Peyer's patch (tissue), 4 donors: ENCODE measurements around the gene ASCC1. TPM values are rescaled to one million over a fixed set of nuclear protein-coding genes. Genes with fewer than 3 reads are reported as not detected.
A peak's percentile ranks its signal among the peaks of the same experiment; 100 is the strongest.

ENCODE experiments used
- DNase-seq, 3 donors: peaks; one replicate each; pipeline ENCODE4 v3.0.0-alpha.2; 2017 to 2019
- H3K27ac ChIP-seq, 4 donors: fragments of 200-600 bp; sonication (generic); one replicate each; pipeline ENCODE4 v1.5.1; 2016 to 2019
- H3K27me3 ChIP-seq, 2 donors: fragments of 200-600 bp; sonication (generic); one replicate each; pipeline ENCODE4 v1.5.1; 2019
- H3K36me3 ChIP-seq, 3 donors: fragments of 200-600 bp; sonication (generic); one replicate each; pipeline ENCODE4 v1.5.1; 2016 to 2019
- H3K4me1 ChIP-seq, 4 donors: fragments of 200-600 bp; sonication (generic); one replicate each; pipeline ENCODE4 v1.5.1; 2016 to 2019
- H3K4me3 ChIP-seq, 4 donors: fragments of 200-600 bp; sonication (generic); 1 replicate in 3 of 4; 2 replicates in 1 of 4; pipeline ENCODE4 v1.5.1; 2016 to 2019; ENCODE audit warnings: mild to moderate bottlenecking in 1 of 4
- H3K9me3 ChIP-seq, 4 donors: fragments of 200-600 bp; sonication (generic); one replicate each; pipeline ENCODE4 v1.5.1; 2016 to 2019; ENCODE audit warnings: mild to moderate bottlenecking in 1 of 4
- POLR2A ChIP-seq, 2 donors: fragments of 450-650 bp; IDR thresholded peaks; one replicate each; pipeline ENCODE4 v1.5.1; 2017; ENCODE audit warnings: antibody characterized with exemption in 2 of 2, mild to moderate bottlenecking in 2 of 2, moderate library complexity in 2 of 2
- total RNA-seq, 4 donors: library from RNA; depleted of rRNA; stranded (reverse); fragments of >200 nt; gene quantifications; one replicate each; pipeline ENCODE4 v1.1.0, GENCODE V29; 2016
- TF ChIP-seq, protein P1 (sequence below), 6 experiments: fragments of 450-650 bp in 4 of 6; fragments of 200-600 bp in 2 of 6; sonication (generic) in 1 of 6; IDR thresholded peaks; one replicate each; pipeline ENCODE4 v1.5.1; 2017 to 2019; ENCODE audit warnings: antibody characterized with exemption in 6 of 6, mild to moderate bottlenecking in 3 of 6, moderate library complexity in 1 of 6

The ASCC1 gene
- total RNA-seq, 4 donors from 2014 or later = 9.7 to 48.7 (median 21.5) TPM

DNA sequence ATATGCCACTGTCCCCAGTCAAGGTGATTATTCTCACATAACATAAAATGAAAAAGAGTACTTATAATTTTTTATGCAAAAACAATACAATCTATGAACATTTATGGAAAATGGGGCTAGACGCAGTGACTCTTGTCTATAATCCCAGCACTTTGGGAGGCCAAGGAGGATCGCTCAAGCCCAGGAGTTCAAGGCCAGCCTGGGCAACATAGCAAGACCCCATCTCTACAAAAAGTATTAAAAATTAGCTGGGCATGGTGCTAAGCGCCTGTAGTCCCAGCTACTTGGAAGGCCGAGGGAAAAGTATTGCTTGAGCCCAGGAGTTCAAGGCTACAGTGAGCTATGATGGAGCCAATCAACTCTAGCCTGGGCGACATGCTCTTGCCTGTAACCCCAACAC is 14.8 kb downstream of the ASCC1 start:
- TF ChIP-seq, protein P1, sequence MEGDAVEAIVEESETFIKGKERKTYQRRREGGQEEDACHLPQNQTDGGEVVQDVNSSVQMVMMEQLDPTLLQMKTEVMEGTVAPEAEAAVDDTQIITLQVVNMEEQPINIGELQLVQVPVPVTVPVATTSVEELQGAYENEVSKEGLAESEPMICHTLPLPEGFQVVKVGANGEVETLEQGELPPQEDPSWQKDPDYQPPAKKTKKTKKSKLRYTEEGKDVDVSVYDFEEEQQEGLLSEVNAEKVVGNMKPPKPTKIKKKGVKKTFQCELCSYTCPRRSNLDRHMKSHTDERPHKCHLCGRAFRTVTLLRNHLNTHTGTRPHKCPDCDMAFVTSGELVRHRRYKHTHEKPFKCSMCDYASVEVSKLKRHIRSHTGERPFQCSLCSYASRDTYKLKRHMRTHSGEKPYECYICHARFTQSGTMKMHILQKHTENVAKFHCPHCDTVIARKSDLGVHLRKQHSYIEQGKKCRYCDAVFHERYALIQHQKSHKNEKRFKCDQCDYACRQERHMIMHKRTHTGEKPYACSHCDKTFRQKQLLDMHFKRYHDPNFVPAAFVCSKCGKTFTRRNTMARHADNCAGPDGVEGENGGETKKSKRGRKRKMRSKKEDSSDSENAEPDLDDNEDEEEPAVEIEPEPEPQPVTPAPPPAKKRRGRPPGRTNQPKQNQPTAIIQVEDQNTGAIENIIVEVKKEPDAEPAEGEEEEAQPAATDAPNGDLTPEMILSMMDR (IDR thresholded peaks at IDR 0.05) = no peak
- no peak for TF ChIP-seq POLR2A (IDR thresholded peaks at IDR 0.05)
- DNase-seq = no peak
- H3K9me3 ChIP-seq = no peaks in the 10 kb centered on the region
- no peaks in the 10 kb centered on the region for H3K4me1 ChIP-seq
- H3K36me3 ChIP-seq = peaks cover 0 to 49% (median 0%) of the 10 kb centered on the region in 3 donors
- H3K27me3 ChIP-seq = no peaks in the 10 kb centered on the region
- no peak overlapping the region for H3K4me3 ChIP-seq
- no peak overlapping the region for H3K27ac ChIP-seq

DNA sequence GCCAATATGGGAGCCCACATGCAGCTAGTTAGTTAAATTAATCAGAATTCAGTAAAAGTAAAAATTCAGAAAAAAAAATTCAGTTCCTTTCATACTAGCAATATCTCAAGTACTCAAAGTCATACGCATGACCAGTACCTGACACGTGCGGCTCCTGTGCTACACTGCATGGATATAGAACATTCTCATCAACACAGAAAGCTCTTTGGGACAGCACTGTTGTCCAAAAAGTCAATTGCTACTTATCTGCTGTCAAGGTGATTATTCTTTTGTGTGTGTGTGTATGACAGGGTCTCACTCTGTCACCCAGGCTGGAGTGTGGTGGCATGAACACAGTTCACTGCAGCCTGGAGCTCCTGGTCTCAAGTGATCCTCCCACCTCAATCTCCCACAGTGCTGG is 15.2 kb downstream of the ASCC1 start:
- Histone ChIP-seq H3K4me3 (no peak overlapping the region), H3K4me1 (no peaks in the 10 kb centered on the region), H3K9me3 (no peaks in the 10 kb centered on the region), H3K36me3 (peaks cover 0 to 49% (median 0%) of the 10 kb centered on the region in 3 donors), H3K27me3 (no peaks in the 10 kb centered on the region), H3K27ac (no peak overlapping the region)
- TF ChIP-seq POLR2A (IDR thresholded peaks at IDR 0.05) = no peak
- TF ChIP-seq, protein P1 (IDR thresholded peaks at IDR 0.05) = no peak
- no peak for DNase-seq

DNA sequence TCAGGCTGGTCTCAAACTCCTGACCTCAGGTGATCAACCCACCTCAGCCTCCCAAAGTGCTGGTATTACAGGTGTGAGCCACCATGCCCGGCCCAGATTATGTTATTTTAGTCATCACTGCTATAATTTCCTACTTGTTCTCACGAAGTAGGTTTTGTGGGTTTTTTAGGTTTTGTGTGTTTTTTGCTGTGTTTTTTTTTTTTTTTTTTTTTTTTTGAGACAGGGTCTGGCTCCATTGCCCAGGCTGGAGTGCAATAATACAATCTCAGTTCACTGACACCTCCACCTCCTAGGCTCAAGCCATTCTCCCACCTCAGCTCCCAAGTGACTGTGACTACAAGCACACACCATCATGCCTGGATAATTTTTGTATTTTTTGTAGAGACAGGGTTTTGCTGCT is 21.1 kb downstream of the ASCC1 start:
- Histone ChIP-seq H3K4me1 (no peaks in the 10 kb centered on the region), H3K27me3 (no peaks in the 10 kb centered on the region), H3K36me3 (peaks cover 0 to 30% (median 0%) of the 10 kb centered on the region in 3 donors), H3K4me3 (no peak overlapping the region), H3K9me3 (no peaks in the 10 kb centered on the region), H3K27ac (no peak overlapping the region)
- TF ChIP-seq POLR2A (IDR thresholded peaks at IDR 0.05) = no peak
- TF ChIP-seq, protein P1 (IDR thresholded peaks at IDR 0.05) = no peak
- no peak for DNase-seq

DNA sequence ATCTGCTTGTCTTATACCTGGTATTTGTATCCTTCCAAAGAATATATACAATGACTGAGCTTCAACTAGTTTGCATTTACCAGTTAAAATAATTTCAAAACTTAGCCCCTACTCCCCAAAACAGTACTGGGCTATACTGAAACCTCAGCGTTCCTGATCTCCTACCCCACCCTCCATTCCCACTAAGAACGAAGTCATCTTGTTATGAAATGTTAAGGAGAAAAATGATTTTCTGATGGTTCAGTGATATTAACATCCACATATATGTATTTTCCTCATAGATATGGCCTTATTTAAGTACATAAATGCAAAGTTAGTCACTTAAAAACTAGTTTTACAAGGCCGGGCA is 29.1 kb downstream of the ASCC1 start:
- H3K27me3 ChIP-seq = no peaks in the 10 kb centered on the region
- H3K4me1 ChIP-seq = no peaks in the 10 kb centered on the region
- H3K9me3 ChIP-seq = no peaks in the 10 kb centered on the region
- TF ChIP-seq POLR2A (IDR thresholded peaks at IDR 0.05) = no peak
- TF ChIP-seq, protein P1 (IDR thresholded peaks at IDR 0.05) = no peak
- H3K4me3 ChIP-seq = no peak overlapping the region
- peaks cover 0 to 11% (median 0%) of the 10 kb centered on the region in 3 donors for H3K36me3 ChIP-seq
- H3K27ac ChIP-seq = peak overlapping the region in 3 of 4 donors; percentile 57 to 71 (median 65)
- DNase-seq = no peak

DNA sequence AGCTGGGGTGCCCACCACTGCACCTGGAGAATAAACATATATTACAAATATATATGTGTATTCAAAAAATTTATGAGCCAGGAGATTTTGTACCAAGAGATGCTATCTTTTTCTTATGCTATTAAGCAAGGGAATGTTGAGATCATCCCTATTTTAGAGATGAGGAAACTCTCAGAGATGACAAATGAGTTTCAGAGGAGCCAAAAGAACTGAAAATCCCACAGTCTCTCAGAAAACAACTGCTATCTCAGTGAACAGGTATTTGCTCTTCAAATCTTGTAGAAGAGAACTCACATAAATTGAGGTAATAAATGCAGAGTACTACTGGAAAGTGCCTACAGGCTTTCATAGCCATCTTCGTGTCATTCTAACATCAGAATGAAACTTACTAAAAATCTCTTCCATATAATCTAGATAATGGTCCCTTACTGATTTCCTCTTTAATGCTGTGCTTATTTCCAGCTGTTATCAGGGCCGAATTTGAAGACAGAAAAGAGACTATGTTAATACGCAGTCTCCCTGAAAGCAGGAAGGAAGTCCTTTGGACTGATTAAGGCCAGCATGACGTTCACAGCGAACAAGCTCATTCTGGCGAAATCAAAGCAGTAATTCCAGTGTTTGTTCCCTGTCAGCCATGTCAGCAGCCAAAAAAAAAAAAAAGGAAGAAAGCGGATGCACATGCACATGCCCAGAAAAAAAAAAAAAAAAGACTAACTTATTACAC is 29.7 kb downstream of the ASCC1 start:
- Histone ChIP-seq H3K9me3 (no peaks in the 10 kb centered on the region), H3K27ac (peak overlapping the region in 3 of 4 donors; percentile 57 to 71 (median 69)), H3K4me1 (no peaks in the 10 kb centered on the region), H3K4me3 (no peak overlapping the region), H3K36me3 (peaks cover 0 to 16% (median 0%) of the 10 kb centered on the region in 3 donors), H3K27me3 (no peaks in the 10 kb centered on the region)
- TF ChIP-seq, protein P1 (IDR thresholded peaks at IDR 0.05) = no peak
- no peak for DNase-seq
